PFSK-1 (cell line): Measurements from ENCODE around the gene TAGLN3.

Source experiments
- POLR2AphosphoS5 ChIP-seq: IDR thresholded peaks from 2 replicates; pipeline ENCODE4 v1.6.1; 2012; ENCODE audit warnings: low read depth, mild to moderate bottlenecking, control low read depth, low read length, moderate library complexity
- SIN3A ChIP-seq: IDR thresholded peaks from 2 replicates; pipeline ENCODE4 v1.6.1; 2012; ENCODE audit warnings: mild to moderate bottlenecking, low read length, moderate library complexity, borderline replicate concordance; ENCODE audit not compliant: insufficient read depth
- TAF1 ChIP-seq: IDR thresholded peaks from 2 replicates; pipeline ENCODE4 v1.6.1; 2012; ENCODE audit warnings: low read length, control low read depth, borderline replicate concordance; ENCODE audit not compliant: insufficient read depth
- TF ChIP-seq, protein P1 (sequence below), 2 experiments: IDR thresholded peaks; 2 replicates each; pipeline versions ENCODE4 v1.6.1 to v1.8.0; 2011 to 2012; ENCODE audit warnings: low read depth in 2 of 2, low read length in 2 of 2, control low read depth in 1 of 2, inconsistent platforms in 1 of 2, mild to moderate bottlenecking in 1 of 2, moderate library complexity in 1 of 2; ENCODE audit not compliant: insufficient read depth in 1 of 2

GRCh38 chr3:111949712-111950111 is 49.0 kb upstream of the TAGLN3 start:
- TF ChIP-seq POLR2AphosphoS5 (no peak), TAF1 (no peak), SIN3A (no peak)
- TF ChIP-seq, protein P1, sequence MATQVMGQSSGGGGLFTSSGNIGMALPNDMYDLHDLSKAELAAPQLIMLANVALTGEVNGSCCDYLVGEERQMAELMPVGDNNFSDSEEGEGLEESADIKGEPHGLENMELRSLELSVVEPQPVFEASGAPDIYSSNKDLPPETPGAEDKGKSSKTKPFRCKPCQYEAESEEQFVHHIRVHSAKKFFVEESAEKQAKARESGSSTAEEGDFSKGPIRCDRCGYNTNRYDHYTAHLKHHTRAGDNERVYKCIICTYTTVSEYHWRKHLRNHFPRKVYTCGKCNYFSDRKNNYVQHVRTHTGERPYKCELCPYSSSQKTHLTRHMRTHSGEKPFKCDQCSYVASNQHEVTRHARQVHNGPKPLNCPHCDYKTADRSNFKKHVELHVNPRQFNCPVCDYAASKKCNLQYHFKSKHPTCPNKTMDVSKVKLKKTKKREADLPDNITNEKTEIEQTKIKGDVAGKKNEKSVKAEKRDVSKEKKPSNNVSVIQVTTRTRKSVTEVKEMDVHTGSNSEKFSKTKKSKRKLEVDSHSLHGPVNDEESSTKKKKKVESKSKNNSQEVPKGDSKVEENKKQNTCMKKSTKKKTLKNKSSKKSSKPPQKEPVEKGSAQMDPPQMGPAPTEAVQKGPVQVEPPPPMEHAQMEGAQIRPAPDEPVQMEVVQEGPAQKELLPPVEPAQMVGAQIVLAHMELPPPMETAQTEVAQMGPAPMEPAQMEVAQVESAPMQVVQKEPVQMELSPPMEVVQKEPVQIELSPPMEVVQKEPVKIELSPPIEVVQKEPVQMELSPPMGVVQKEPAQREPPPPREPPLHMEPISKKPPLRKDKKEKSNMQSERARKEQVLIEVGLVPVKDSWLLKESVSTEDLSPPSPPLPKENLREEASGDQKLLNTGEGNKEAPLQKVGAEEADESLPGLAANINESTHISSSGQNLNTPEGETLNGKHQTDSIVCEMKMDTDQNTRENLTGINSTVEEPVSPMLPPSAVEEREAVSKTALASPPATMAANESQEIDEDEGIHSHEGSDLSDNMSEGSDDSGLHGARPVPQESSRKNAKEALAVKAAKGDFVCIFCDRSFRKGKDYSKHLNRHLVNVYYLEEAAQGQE (IDR thresholded peaks at IDR 0.05; ENCODE audit: insufficient read depth in 1 of 2, low read depth in 2 of 2, low read length in 2 of 2), result no peak
